Astrocyte (in vitro differentiated cells and primary cell): ENCODE data around the gene NIF3L1.

ENCODE experiments used
- CTCF ChIP-seq: IDR thresholded peaks from 2 replicates; pipeline ENCODE4 v1.5.1; 2011; ENCODE audit warnings: low read depth, mild to moderate bottlenecking, inconsistent platforms, low read length, moderate library complexity; ENCODE audit not compliant: insufficient read depth
- EZH2 ChIP-seq: IDR thresholded peaks from 2 replicates; pipeline ENCODE4 v1.6.1; 2012; ENCODE audit warnings: mild to moderate bottlenecking, low read length, inconsistent platforms; ENCODE audit not compliant: insufficient read depth

- TF ChIP-seq CTCF (no peak), EZH2 (no peak)
Observed at GRCh38 chr2:200856806-200857205, 32.4 kb upstream of the NIF3L1 start.
